DMS114 treated with DMSO at 0.1 percent for 48 hours (cell line): ENCODE results near the gene FGR.

Source experiments
- DNase-seq: peaks from one replicate; lab custom pipeline; 2025; ENCODE audit not compliant: unreplicated experiment; lab: John Stamatoyannopoulos, UW

FGR gene

DNA sequence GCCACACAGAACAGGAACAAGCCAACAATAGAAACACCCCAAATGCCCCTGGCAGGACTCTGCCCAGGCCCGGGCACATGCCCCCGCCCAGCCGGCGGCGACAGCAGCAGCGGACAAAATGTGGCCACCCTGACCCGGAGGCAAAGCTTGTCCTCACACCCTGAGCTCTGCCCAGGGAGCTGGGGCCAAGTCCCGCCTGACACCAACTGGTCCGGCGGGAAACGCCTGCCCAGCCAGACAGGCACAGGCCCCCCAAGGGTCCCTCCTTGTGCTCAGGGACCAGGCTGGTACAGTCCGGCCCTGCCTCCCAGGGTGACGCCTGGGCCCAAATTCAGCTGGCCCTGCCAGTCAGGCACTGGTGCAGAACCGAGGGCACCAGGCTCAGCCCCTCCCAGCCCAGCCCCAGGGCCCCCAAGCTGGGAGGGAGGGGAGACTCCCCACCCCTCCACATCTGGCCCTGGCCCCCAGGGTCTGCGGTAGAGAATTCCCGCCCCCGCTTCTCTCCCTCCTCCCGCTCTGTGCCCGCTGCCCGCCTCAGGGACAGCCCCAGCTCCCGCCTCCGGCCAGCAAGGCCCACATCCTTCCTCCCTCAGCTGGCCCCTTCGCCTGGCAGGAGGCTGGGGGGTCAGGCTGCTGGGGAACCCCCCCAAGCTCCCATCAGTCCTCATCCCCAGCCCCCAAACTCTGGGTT lies 33.1 kb downstream of the FGR start:
- DNase-seq, result no peak

DNA sequence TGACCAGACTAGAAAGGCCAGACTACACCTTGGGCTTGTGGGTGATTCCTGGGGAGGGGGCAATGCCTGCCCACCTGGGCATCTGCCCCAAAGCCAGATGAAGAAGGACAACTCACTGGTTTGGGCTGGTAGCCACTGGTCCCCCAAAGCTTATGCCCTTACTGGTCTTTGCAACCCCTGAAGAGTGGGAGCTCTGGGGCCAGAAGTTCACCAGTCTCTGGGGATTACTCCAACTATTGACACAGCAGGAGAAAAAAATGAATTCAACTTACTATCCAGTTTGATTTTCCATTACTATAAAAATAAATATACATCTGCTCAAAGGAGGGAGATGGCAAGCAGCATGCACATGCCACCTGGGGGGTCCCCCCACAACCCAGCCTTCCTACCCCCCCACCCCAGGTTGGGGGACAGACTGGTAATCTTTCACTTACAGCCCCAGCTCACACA lies 33.6 kb downstream of the FGR start:
- no peak for DNase-seq

DNA sequence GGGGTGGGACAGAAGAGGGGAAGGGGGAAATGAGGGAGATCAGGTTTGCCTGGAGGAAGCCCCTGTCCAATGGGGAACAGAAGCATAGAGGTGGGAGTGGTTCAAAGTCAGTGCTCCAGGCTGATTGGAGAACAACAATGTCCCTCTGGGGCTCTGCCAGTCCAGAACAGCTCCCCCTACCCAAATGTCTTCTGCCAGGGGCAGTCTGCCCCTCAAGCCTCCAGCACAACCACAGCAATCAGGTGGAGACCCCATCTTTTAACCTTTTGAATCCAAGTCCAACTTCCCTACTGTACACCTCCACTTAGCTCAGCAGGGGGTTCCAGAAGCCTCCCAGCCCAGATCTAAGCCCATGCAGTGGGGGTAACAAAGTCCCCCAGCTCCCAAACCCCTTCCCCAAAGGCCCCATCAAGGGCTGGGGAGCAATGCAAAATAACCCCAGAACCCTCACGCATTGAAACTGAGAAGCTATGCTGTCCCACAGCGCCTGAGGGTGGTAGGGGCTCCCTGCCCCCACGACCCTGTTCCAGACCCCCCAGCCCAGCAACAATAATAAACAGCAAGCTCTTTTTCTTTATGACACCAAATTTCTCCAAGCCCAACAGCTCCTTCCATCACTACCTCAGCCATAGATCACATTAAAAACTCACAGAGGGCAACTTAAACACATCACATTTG lies 34.3 kb downstream of the FGR start:
- peak; percentile 26 for DNase-seq

DNA sequence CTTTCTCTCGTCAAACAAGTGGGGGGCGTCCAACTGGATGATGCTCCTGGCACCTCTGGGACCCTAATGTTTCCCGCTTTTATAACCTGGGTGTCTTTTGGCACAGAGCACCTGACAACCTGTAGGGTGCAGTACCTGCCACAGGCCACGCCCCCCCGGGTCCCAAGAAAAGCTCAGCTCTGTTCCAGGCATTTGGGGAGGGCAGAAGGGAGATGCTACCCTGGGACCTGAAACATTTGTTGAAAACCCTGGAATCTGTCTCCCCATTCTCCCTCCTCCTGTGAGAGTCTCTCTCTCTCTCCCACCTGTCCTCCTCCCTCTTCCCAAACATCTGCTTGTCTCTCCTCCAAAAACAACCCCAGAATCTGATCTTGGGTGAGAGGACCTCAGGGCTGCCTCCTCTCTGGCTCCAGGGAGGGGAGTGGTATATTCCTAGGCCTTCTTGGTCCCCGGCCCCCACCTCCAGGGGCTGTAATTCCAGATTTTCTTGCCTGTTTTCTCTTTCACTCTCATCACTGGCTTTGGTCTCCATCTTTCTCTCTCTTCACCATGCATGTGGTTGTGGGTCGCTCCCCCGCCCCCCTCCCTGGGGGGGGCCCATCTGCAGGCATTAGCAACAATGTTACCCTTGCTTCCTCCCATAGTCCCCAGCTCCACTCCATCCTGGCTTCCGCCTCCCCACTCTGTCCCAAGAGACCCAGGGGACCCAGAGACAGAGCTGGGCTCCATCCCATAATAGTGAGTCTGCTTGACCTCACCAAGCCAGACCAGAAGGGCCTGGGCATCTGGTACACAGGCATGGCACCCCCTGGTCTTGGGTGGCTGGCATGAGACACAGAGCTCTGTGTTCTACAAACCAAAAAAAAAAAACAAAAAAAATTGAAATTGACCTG lies 35.1 kb downstream of the FGR start:
- DNase-seq, result no peak

DNA sequence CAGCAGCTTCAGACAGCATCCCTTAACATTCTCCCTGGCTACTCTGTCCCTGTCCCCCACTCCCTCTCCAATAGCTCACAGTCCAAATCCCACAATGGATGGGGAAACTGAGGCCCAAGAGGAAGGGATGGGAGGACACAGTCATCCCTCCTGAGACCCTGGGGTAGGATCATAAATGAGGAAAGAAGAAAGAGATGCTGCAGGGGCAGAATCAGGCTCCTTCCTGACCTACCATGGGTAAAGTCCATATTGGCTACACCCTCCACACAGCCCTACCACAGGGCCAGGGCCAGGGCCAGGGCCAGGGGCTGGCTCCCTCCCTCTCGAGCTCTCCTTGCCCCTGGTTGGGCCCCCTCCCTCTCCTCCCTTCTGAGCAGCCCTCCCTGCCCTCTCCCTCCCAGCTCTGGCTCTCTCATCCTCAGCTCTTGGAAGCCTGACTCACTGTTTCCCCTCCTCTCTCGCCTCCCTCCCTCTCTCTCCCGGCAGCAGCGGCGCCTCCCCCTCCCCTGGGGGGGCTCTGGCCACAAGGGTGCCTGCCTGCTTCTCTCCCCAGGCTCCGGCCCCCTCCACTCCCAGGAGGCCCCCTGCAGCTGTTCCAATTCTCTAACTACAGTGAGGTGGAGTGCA lies 36.0 kb downstream of the FGR start:
- no peak for DNase-seq

DNA sequence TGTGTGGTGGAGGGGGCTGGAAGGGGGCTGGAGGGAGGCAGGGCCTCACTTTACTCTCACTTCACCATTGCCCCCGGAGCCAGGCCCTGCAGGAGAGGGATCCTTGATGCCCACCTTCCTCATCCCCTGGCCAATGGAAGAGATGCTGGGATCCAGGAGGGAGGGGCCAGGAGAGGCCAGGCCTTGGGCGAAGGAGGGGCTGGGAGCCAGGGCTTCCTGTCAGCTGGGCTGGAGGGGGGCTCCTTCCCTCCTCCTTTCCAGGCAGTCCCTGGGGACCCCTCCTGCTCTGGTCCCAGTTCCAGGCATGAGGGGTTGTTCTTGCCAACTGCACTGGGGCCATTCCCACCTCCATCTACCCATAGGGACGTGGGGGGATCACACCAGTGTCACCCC lies 36.7 kb downstream of the FGR start:
- no peak for DNase-seq

DNA sequence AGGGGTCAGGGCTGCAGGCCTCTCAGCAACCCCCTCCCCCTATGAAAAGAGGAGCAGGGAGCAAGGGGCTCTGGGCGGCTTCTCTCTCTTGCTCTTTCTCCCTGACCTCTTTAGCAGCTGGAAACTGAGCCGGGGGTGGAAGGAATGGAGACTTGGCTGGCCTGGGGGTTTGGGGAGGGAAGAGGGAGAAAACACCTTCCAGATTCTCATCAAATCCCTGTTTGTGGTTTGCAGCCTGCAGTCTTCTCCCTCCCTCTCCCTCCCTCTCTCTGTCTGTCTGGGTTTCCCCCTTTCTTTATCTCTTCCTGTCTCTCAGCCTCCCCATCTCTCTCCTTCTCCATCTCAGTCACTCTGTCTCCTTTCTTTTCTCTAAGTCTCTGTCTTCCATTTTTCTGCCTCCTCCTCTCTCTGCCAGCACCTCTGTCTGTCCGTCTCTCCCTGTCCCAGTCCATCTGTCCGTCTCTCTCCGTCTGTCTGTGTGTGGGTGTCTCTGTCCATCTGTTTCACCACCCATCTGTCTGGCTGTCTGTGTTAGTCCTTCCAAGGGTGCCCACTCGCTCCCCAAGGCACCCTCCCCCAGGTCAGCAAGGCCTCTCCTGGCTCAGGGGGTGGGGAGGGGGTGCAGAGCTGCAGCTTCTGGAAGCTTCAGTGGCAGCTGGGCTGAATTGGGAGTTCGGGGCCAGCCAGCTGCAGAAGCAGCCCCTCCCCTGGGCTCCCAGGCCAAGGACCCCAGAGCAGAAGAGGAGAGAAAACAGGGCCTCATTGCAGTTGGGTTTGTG lies 37.3 kb downstream of the FGR start:
- no peak for DNase-seq

DNA sequence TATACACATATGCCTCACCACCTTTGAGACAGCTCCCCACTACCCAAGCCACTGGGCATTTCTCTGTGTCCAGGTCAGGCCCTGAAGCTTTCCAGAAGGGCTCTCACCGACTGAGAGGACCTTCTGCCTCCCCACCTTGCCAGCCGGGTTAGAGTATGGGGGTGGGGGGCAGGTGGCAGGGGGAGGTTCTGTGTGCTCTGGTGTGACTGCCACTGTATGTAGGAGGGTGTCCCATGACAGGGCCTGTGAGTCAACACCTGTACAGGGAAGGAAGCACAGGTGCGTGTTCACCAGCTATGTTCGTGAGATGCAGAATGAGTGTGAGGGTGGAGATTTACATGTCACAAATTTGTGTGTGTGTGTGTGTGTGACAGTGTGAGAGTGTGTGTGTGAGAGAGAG lies 38.0 kb downstream of the FGR start:
- DNase-seq, result no peak

DNA sequence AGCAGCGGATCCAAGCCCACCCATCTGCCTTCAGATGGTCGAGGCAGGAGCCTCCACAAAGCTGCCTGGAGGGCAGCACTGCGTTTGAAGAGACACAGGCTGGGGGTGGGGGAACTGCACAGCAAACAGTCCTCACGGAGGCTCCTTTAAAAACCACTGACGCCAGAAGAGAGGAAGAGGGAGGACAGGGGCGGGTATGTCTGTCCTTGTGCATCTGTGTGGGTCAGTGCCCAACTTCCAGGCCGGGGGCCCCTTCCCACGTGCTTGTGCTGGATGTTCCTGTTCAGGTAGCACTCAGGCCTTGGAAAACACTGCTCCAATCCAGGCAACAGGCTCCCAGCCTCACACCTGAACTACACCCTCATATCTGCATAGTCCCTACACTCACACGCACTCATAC lies 38.7 kb downstream of the FGR start:
- DNase-seq, result no peak

DNA sequence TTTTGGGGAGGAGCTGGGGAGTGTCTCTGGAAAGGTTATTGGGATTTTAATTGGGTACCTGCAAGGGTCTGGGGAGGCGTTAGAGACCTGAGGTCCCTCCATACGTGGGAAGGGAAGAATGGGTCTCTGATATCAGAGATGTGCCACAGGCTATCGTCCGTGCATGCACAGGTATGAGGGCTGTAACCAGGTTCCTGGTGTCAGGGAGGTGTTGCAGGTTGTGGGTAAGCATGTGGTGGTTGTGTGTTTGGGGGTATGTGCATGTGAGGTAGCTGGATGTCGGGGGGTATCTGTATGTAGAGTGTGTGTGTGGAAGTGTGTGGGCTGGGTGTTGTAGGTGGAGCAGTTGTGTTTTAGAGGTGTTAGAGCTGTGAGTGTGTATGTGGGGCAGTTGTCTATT lies 39.4 kb downstream of the FGR start:
- DNase-seq, result no peak

DNA sequence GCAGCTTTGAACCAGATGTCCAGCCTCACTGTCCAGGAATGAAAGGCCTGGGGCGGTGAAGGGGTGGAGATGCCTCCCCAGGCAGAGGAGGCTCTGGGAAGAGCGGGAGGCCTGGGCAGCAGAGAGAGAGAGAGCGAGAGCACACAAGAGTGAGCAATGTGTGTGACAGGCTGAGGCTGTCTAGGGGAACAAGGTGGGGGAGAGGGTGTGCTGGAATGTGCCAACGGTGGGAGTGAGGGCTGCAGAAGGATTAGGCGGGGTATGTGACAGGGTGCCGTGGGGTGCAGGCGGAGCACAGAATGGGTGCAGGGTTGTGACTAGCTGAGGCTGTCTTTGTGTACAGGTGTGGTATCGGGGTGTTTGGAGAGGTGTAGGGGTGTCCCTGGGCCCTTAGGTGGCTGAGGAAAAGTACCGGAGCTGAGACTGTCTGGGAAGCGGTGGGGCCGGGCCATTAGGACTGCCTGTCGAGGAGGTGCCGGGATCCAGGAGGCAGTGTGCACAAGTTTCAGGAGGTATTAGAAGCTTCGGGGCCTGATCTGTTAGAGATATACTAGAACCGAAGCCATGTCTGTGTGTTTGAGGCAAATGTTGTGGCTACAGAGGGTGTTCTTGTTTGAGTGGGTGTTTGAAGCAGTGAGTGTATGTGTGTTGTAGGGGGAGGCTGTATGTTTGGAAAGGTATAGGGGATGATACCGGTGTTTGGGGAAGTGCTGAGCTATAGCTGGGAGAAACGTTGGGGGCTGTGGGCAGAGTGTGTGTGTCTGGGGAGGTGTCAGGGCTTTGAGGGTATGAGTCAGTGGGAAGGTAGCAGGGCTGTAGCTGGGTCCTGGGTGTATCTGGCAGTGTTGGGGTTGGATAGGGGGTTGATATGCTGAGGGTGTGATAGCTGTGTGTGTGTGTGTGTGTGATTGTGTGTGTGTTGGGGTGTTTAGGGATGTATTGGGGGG lies 40.1 kb downstream of the FGR start:
- no peak for DNase-seq

DNA sequence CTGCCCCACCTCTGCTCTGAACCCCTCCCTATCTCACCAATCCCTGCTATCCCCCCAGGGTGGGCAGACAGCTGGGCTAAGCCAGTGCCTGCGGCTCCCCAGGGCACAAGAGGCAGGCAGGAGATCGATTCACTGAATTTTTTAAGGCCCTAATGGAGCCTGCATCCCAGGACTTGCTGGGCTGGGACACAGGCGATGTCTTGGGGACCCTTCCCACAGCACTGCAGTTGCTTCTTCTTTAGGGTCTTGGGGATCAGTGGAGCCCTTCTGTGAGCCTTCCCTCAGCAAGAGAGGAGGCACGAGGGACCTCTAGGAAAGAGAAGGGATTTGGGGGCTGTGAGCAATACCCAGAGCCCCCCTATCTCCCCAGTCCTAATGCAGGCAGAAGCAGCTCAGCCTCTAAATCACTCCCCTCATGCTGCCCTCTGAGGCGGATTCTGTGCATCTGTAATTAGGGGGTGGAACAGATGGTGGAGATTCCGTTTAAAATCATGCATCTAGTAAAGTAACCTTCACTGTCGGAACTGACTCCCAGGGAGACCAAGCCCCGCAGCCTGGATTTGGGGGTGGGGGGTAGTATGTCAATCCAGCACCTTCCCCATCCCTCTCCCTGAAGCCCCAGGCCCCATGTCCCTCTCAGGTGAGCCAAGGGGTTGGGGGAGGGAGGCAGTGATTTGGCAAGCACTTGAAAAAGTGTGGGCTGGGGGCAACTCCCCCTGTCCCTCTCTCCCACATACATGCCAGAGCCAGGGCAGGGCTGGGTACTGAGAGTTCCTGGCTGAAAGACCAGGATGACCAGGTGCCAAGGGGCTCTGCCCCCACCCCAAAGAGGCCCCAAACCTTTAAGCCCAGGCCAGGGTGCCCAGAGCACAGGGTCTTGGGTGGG lies 41.1 kb downstream of the FGR start:
- DNase-seq, result no peak

DNA sequence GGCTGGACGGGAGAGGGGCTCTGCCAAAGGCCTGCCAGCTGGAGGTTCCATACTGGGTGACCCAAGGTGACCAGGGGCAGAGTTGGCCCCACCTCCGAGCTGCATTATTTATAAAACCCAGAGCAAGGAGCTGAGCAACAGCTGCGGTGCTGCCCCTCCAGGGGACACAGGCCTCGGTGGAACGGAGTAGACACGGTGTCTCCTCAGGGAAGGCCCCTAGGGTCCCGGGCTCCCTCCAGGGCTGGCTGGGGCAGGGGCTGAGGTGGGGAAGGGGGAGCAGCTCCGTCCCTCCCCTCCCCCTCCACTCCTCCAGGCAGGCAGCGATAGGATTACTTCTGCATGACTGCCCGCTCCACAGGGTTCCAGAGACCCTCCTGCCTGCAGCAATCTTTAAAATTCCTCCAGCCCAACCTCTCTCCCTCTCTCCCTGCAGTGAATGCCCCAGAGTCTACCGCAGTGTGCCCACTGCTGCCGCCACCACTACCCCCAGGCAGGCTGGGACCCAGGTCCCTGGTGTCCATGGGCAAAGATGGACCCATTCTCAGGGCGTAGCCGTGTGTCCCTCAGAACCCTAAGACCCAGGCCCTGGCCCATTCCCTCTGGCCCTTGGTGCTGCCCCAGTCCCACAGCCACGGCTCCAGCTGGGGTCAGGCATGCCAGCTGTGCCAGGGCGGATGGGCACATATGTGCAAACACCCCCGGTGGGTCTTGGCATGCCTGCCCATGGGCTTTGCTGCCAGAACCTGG lies 41.9 kb downstream of the FGR start:
- DNase-seq, result no peak

DNA sequence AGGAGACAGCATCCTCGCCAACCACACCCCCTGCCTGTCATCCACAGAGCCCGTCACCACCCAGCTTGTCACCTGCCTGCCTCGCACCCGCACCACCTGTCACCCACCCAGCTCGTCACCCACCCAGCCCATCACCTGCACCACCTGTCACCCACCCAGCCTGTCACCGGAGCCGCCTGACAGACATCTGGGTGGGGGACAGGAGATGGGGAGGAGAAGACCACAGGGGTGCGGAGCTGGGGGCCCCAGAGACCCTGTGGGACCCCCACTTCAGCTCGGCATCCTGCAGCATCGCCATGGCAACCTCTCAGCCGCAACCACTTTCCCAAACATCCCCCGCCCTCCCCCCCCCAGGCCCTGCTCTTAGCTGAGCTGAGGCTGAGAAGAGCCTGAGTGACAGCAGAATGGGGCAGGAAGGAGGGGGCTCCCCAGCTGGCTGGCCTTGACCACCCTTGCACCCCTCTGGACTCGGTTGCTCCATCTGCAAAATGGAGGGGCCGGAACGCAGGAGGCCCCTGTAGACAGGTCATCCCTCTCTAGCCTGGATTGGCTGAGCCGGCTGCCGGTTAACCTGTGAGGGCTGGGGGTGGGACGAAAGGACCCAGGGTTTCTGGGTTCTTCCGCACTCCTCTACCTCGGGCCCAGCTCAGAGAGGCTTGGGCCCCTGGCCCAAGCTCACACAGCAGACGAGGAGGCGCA lies 42.6 kb downstream of the FGR start:
- DNase-seq, result no peak

DNA sequence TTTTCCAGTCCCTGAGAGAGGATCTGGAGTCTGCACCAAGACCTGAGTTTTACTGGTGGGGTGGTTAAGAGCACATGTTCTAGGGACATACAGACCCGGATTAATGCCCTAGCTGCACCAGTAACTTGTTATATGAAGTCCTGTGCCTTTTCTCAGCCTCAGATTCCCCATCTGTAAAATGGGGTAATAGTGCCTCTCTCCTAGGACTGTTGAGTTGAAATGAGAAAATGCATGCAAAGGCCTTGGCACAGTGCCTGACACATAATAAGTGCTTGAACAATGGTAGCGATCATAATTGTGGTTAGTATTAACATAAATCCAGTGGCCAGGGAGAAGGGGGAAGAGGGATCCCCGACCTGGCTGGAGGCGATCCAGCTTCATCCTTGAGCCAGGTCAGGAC lies 43.4 kb downstream of the FGR start:
- DNase-seq, result no peak

DNA sequence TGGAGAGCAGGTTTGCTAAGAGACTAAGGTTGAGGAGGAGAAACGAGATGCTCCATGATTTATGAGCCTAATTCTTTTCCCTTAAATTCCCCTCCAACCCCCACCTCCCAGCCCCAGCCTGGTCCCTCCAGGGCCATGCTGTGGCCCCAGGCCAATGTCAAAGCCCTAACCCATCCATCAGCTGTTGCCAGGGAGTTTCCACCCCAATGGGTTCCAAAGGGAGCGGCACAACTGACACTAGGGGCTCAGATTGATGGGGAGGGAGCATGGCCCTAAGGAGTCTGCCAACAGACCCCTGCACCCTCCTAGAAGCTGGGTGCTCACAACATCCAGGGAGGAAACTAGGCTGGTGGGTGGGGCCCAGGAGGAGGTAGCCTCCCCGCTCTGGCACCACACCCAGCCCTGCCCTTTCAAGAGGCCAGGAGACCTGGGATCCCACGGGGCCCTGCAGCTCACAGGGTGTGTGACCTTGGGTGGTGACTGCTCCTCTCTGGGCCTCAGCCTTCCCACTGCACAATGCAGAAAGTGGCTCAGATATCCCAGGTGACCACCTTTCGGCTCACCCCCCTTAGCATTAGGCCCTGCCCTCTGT lies 44.0 kb downstream of the FGR start:
- no peak for DNase-seq

DNA sequence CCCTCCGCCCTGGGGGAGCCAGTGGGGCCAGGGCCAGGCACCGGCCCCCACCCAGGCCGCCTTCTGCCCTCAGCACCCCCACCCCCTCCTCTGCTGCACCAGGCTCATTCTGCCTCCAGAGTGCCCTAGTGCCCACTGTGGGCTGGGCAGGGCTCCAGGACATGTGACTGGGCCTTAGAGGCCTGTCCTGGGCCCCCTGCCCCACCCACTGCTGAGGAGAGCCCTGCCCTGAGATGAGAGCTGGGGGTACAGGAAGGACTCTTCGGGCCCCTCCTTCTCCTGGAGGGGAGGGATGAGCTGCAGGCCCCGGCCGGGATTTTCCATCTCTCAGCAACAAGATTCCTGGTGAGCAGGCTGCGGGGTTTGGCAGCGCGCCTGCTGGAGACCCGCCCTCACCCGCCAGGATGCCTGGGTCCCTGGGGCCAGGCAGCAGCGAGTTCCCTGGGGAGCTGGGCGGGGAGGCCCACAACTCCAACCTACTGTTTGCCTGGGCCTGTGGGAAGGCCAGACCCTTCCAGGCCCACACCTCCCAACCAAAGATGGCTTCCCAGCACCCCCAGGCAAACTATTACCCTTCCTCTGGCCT lies 45.1 kb downstream of the FGR start:
- no peak for DNase-seq
